NCI-H187 (cell line): Measurements from ENCODE around the gene SHCBP1.
"Not testable (repeated sequence)": the region's sequence is repeated elsewhere in the genome, so short reads cannot be mapped to it uniquely, and the experiment has no call there.

Source experiments
- DNase-seq, 2 experiments: peaks; one replicate each; lab custom pipeline; 2025; lab: John Stamatoyannopoulos, UW

The SHCBP1 gene

GRCh38 chr16:46621006-46621933, at the start of gene SHCBP1:
SHCBP1 (minus strand) TSS chr16:46621379; CDS start chr16:46621359, 20 bp downstream.
- DNase-seq = peak; percentile 27 to 62

GRCh38 chr16:46662123-46662522, 40.9 kb upstream of the SHCBP1 start:
- no peak for DNase-seq

- no peak for DNase-seq
Observed at GRCh38 chr16:46658925-46659324, 37.7 kb upstream of the SHCBP1 start.

GRCh38 chr16:46651305-46651704, 30.1 kb upstream of the SHCBP1 start:
- DNase-seq = no peak

GRCh38 chr16:46650254-46650623, 29.1 kb upstream of the SHCBP1 start:
- DNase-seq = no peak

- no peak for DNase-seq
Observed at GRCh38 chr16:46649588-46650253, 28.5 kb upstream of the SHCBP1 start.

- no peak for DNase-seq
Observed at GRCh38 chr16:46648656-46649055, 27.5 kb upstream of the SHCBP1 start.

- DNase-seq = no peak
Observed at GRCh38 chr16:46638947-46639925, 18.1 kb upstream of the SHCBP1 start.

GRCh38 chr16:46632778-46633733, 11.9 kb upstream of the SHCBP1 start:
- no peak for DNase-seq

- DNase-seq = no peak
Observed at GRCh38 chr16:46629331-46630219, 8.4 kb upstream of the SHCBP1 start.

- no peak for DNase-seq
Observed at GRCh38 chr16:46627746-46628145, 6.6 kb upstream of the SHCBP1 start.

GRCh38 chr16:46626681-46627080, 5.5 kb upstream of the SHCBP1 start:
- not testable (repeated sequence) for DNase-seq

- not testable (repeated sequence) for DNase-seq
Observed at GRCh38 chr16:46624862-46625261, 3.7 kb upstream of the SHCBP1 start.

- not testable (repeated sequence) for DNase-seq
Observed at GRCh38 chr16:46623707-46624106, 2.5 kb upstream of the SHCBP1 start.

GRCh38 chr16:46623246-46623645, 2.1 kb upstream of the SHCBP1 start:
- not testable (repeated sequence) for DNase-seq

GRCh38 chr16:46621934-46622676, 926 bp upstream of the SHCBP1 start:
- DNase-seq = no peak

- no peak for DNase-seq
Observed at GRCh38 chr16:46620266-46621005, 743 bp downstream of the SHCBP1 start.

- no peak for DNase-seq
Observed at GRCh38 chr16:46618516-46618915, 2.7 kb downstream of the SHCBP1 start.
